ENCODE data around the gene CHCT1. TPM values are rescaled to one million over a fixed set of nuclear protein-coding genes. Genes with fewer than 3 reads are reported as not detected.

CHCT1 gene
- polyA plus RNA-seq, 1 donor (not counting 4 experiments of a cell fraction or from before 2014, with no cell fraction given), result not detected

- Histone ChIP-seq H3K9me3 (ENCODE audit: control insufficient read depth, low read depth, low read length) (no peaks in the 10 kb centered on the region), H3K9me1 (ENCODE audit: control insufficient read depth, extremely low read depth, insufficient read depth, low read length) (no peaks in the 10 kb centered on the region), H3K79me2 (ENCODE audit: control insufficient read depth, insufficient read depth, low read length) (no peaks in the 10 kb centered on the region), H2AFZ (ENCODE audit: control insufficient read depth, low read length) (no peak overlapping the region), H3K4me2 (ENCODE audit: control insufficient read depth, extremely low read depth, insufficient read depth, low read depth, low read length) (no peak overlapping the region), H3K9ac (ENCODE audit: control insufficient read depth, extremely low read depth, insufficient read depth, low read length) (no peak overlapping the region), H3K36me3 (ENCODE audit: control insufficient read depth in 2 of 2, extremely low read depth in 1 of 2, insufficient read depth in 2 of 2, low read length in 2 of 2) (peaks cover 7 to 8% of the 10 kb centered on the region in 2 experiments), H4K20me1 (ENCODE audit: control insufficient read depth, extremely low read depth, insufficient read depth, low read length) (no peaks in the 10 kb centered on the region), H3K4me1 (ENCODE audit: control insufficient read depth, extremely low read depth, insufficient read depth, low read length) (peaks cover under 1% of the 10 kb centered on the region), H3K27me3 (ENCODE audit: control insufficient read depth, extremely low read depth, insufficient read depth, low read length) (no peaks in the 10 kb centered on the region), H3K27ac (ENCODE audit: control insufficient read depth, insufficient read depth, low read length) (no peak overlapping the region), H3K4me3 (ENCODE audit: control insufficient read depth in 2 of 3, extremely low read depth in 1 of 3, insufficient read depth in 2 of 3, low read depth in 1 of 3, low read length in 3 of 3) (no peak overlapping the region)
- dilution Hi-C loops (cut with MboI; ENCODE audit: extremely low pct_ligation_motif_present, low sequenced_read_pairs), result no loop called here
- TF ChIP-seq CTCF (optimal IDR thresholded peaks at IDR 0.05 in 1 of 3, IDR thresholded peaks at IDR 0.05 in 1 of 3, conservative IDR thresholded peaks at IDR 0.05 in 1 of 3; ENCODE audit: extremely low read depth in 1 of 3, insufficient read depth in 2 of 3, low read length in 3 of 3) (no peak), EZH2 (IDR thresholded peaks at IDR 0.05; ENCODE audit: low read length) (no peak)
- no peak for FAIRE-seq
- no peak for DNase-seq (ENCODE audit: low read depth, low spot score)
Observed at GRCh38 chr17:60451071-60451470, 28.8 kb downstream of the CHCT1 start.

- FAIRE-seq, result no peak
- TF ChIP-seq CTCF (optimal IDR thresholded peaks at IDR 0.05 in 1 of 3, IDR thresholded peaks at IDR 0.05 in 1 of 3, conservative IDR thresholded peaks at IDR 0.05 in 1 of 3; ENCODE audit: extremely low read depth in 1 of 3, insufficient read depth in 2 of 3, low read length in 3 of 3) (no peak), EZH2 (IDR thresholded peaks at IDR 0.05; ENCODE audit: low read length) (no peak)
- Histone ChIP-seq H3K9ac (ENCODE audit: control insufficient read depth, extremely low read depth, insufficient read depth, low read length) (no peak overlapping the region), H3K4me3 (ENCODE audit: control insufficient read depth in 2 of 3, extremely low read depth in 1 of 3, insufficient read depth in 2 of 3, low read depth in 1 of 3, low read length in 3 of 3) (no peak overlapping the region), H3K79me2 (ENCODE audit: control insufficient read depth, insufficient read depth, low read length) (no peaks in the 10 kb centered on the region), H3K4me1 (ENCODE audit: control insufficient read depth, extremely low read depth, insufficient read depth, low read length) (peaks cover 7% of the 10 kb centered on the region), H3K9me3 (ENCODE audit: control insufficient read depth, low read depth, low read length) (no peaks in the 10 kb centered on the region), H3K27me3 (ENCODE audit: control insufficient read depth, extremely low read depth, insufficient read depth, low read length) (no peaks in the 10 kb centered on the region), H4K20me1 (ENCODE audit: control insufficient read depth, extremely low read depth, insufficient read depth, low read length) (no peaks in the 10 kb centered on the region), H2AFZ (ENCODE audit: control insufficient read depth, low read length) (no peak overlapping the region), H3K4me2 (ENCODE audit: control insufficient read depth, extremely low read depth, insufficient read depth, low read depth, low read length) (no peak overlapping the region), H3K27ac (ENCODE audit: control insufficient read depth, insufficient read depth, low read length) (no peak overlapping the region), H3K9me1 (ENCODE audit: control insufficient read depth, extremely low read depth, insufficient read depth, low read length) (no peaks in the 10 kb centered on the region), H3K36me3 (ENCODE audit: control insufficient read depth in 2 of 2, extremely low read depth in 1 of 2, insufficient read depth in 2 of 2, low read length in 2 of 2) (peaks cover 7 to 8% of the 10 kb centered on the region in 2 experiments)
- dilution Hi-C loops (cut with MboI; ENCODE audit: extremely low pct_ligation_motif_present, low sequenced_read_pairs), result no loop called here
- DNase-seq (ENCODE audit: low read depth, low spot score), result no peak
Observed at GRCh38 chr17:60451965-60452364, 29.7 kb downstream of the CHCT1 start.

Measured in keratinocyte (primary cell).